MM.1S (cell line): ENCODE results near the gene KLC4.

ENCODE experiments used
- DNase-seq: peaks from one replicate; pipeline ENCODE4 v3.0.0-alpha.2; 2015
- H2AFZ ChIP-seq: fragments of 300-600 bp; sonication (generic); 2 replicates; pipeline ENCODE4 v1.6.0; 2016; ENCODE audit warnings: antibody characterized with exemption, low read length
- H3F3A ChIP-seq: fragments of 300-600 bp; sonication (generic); 2 replicates; pipeline ENCODE4 v1.6.1; 2016; ENCODE audit warnings: mild to moderate bottlenecking, antibody characterized with exemption, low read length, moderate library complexity, mixed read lengths; ENCODE audit not compliant: insufficient read depth
- H3K27ac ChIP-seq: fragments of 300-600 bp; sonication (generic); 2 replicates; pipeline ENCODE4 v1.5.1; 2016; ENCODE audit warnings: mild to moderate bottlenecking, low read length
- H3K27me3 ChIP-seq: fragments of 300-600 bp; sonication (generic); replicated peaks from 2 replicates; pipeline ENCODE4 v1.6.0; 2016; ENCODE audit warnings: low read length; ENCODE audit not compliant: insufficient read depth
- H3K36me3 ChIP-seq: fragments of 300-600 bp; sonication (generic); replicated peaks from 2 replicates; pipeline ENCODE4 v1.6.1; 2016; ENCODE audit warnings: mild to moderate bottlenecking, low read length, mixed read lengths; ENCODE audit not compliant: insufficient read depth
- H3K4me1 ChIP-seq: fragments of 300-600 bp; sonication (generic); 2 replicates; pipeline ENCODE4 v1.6.1; 2016; ENCODE audit warnings: low read length, mixed read lengths
- H3K4me2 ChIP-seq: fragments of 300-600 bp; sonication (generic); 2 replicates; pipeline ENCODE4 v1.6.0; 2016; ENCODE audit warnings: low read depth, low read length
- H3K4me3 ChIP-seq: fragments of 300-600 bp; sonication (generic); 2 replicates; pipeline ENCODE4 v1.5.1; 2016; ENCODE audit warnings: low read length, mixed read lengths
- H3K79me2 ChIP-seq: fragments of 300-600 bp; sonication (generic); 2 replicates; pipeline ENCODE4 v1.6.1; 2016; ENCODE audit warnings: mixed run types, low read length, mixed read lengths
- H3K9ac ChIP-seq: fragments of 300-600 bp; sonication (generic); 2 replicates; pipeline ENCODE4 v1.6.1; 2016; ENCODE audit warnings: low read length, mixed read lengths
- H3K9me2 ChIP-seq: fragments of 300-600 bp; sonication (generic); replicated peaks from 2 replicates; pipeline ENCODE4 v1.6.1; 2016; ENCODE audit warnings: mild to moderate bottlenecking, low read length, mixed read lengths; ENCODE audit not compliant: insufficient read depth
- H3K9me3 ChIP-seq: fragments of 300-600 bp; sonication (generic); replicated peaks from 2 replicates; pipeline ENCODE4 v1.6.1; 2016; ENCODE audit warnings: mild to moderate bottlenecking, low read length, mixed read lengths; ENCODE audit not compliant: insufficient read depth
- H4K20me1 ChIP-seq: fragments of 300-600 bp; sonication (generic); 2 replicates; pipeline ENCODE4 v1.6.1; 2016; ENCODE audit warnings: mild to moderate bottlenecking, low read length, moderate library complexity, mixed read lengths; ENCODE audit not compliant: insufficient read depth
- EZH2 ChIP-seq: fragments of 300-600 bp; sonication (generic); optimal IDR thresholded peaks from 2 replicates; pipeline ENCODE3; 2017; ENCODE audit warnings: low read depth, mild to moderate bottlenecking, antibody characterized with exemption, low read length, mixed read lengths
- EZH2phosphoT487 ChIP-seq: fragments of 300-600 bp; sonication (generic); IDR thresholded peaks from 2 replicates; pipeline ENCODE4 v1.6.1; 2018; ENCODE audit warnings: antibody characterized with exemption, low read length
- TF ChIP-seq, protein P1 (sequence below): fragments of 300-600 bp; sonication (generic); IDR thresholded peaks from 2 replicates; pipeline ENCODE4 v1.5.1; 2016; ENCODE audit warnings: antibody characterized with exemption, low read length, mixed read lengths

KLC4 gene

DNA sequence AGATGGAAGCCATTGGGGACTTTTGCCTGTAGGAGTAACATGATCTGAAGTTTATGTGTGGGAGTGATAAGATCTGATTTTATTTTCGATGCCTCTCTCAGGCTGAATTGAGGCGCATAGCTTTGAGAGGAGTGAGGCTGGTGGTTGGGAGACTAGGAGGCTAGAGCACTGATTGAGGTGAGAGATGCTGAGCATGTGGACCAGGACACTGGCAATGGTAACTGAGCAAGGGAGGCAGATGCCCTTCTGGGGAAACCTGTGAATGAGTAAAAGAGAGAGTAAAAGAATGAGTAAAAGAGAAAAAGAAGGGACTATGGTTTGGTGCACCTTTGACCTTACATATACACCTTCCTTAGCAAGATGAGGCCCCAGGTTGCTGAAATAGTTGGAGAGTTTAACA is 35.0 kb upstream of the KLC4 start:
- H3K79me2 ChIP-seq: peaks cover 43% of the 10 kb centered on the region
- H3K9me3 ChIP-seq: no peaks in the 10 kb centered on the region
- H2AFZ ChIP-seq: no peak overlapping the region
- no peak overlapping the region for H3K9ac ChIP-seq
- no peak overlapping the region for H3K27ac ChIP-seq
- no peaks in the 10 kb centered on the region for H4K20me1 ChIP-seq
- peaks cover 3% of the 10 kb centered on the region; the same call in 1 of the 2 replicates for H3F3A ChIP-seq
- DNase-seq: no peak
- H3K9me2 ChIP-seq: no peaks in the 10 kb centered on the region
- H3K27me3 ChIP-seq: no peaks in the 10 kb centered on the region
- no peak overlapping the region for H3K4me3 ChIP-seq
- H3K4me1 ChIP-seq: peaks cover 7% of the 10 kb centered on the region; the same call in 1 of the 2 replicates
- TF ChIP-seq EZH2phosphoT487 (no peak), EZH2 (no peak)
- TF ChIP-seq, protein P1, sequence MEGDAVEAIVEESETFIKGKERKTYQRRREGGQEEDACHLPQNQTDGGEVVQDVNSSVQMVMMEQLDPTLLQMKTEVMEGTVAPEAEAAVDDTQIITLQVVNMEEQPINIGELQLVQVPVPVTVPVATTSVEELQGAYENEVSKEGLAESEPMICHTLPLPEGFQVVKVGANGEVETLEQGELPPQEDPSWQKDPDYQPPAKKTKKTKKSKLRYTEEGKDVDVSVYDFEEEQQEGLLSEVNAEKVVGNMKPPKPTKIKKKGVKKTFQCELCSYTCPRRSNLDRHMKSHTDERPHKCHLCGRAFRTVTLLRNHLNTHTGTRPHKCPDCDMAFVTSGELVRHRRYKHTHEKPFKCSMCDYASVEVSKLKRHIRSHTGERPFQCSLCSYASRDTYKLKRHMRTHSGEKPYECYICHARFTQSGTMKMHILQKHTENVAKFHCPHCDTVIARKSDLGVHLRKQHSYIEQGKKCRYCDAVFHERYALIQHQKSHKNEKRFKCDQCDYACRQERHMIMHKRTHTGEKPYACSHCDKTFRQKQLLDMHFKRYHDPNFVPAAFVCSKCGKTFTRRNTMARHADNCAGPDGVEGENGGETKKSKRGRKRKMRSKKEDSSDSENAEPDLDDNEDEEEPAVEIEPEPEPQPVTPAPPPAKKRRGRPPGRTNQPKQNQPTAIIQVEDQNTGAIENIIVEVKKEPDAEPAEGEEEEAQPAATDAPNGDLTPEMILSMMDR: no peak
- no peaks in the 10 kb centered on the region; the same call in 1 of the 2 replicates for H3K36me3 ChIP-seq
- H3K4me2 ChIP-seq: no peak overlapping the region

DNA sequence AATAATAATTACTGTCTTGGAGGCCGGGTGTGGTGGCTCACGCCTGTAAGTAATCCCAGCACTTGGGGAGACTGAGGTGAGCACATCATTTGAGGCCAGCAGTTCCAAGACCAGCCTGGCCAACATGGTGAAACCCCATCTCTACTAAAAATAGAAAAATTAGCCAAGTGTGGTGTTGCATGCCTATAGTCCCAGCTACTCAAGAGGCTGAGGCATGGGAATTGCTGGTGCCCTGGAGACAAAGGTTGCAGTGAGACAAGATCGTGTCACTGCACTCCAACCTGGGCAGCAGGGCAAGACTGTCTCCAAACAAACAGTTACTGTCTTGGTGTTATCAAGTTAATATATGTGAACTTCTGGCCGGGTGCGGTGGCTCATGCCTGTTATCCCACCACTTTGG is 33.1 kb upstream of the KLC4 start:
- H3K9ac ChIP-seq: no peak overlapping the region
- no peak overlapping the region for H3K27ac ChIP-seq
- no peaks in the 10 kb centered on the region for H3K4me1 ChIP-seq
- no peak overlapping the region for H3K4me3 ChIP-seq
- H3K36me3 ChIP-seq: no peaks in the 10 kb centered on the region; the same call in 1 of the 2 replicates
- no peaks in the 10 kb centered on the region for H3K9me2 ChIP-seq
- no peak overlapping the region for H3K4me2 ChIP-seq
- H3K79me2 ChIP-seq: peaks cover 35% of the 10 kb centered on the region
- no peak overlapping the region for H2AFZ ChIP-seq
- no peaks in the 10 kb centered on the region for H4K20me1 ChIP-seq
- no peak for DNase-seq
- H3F3A ChIP-seq: peaks cover 3% of the 10 kb centered on the region; the same call in 1 of the 2 replicates
- H3K9me3 ChIP-seq: no peaks in the 10 kb centered on the region
- TF ChIP-seq EZH2: no peak
- no peak for TF ChIP-seq EZH2phosphoT487
- TF ChIP-seq, protein P1: no peak
- H3K27me3 ChIP-seq: no peaks in the 10 kb centered on the region

- no peaks in the 10 kb centered on the region for H3K9me3 ChIP-seq
- peaks cover 10% of the 10 kb centered on the region for H3K79me2 ChIP-seq
- no peaks in the 10 kb centered on the region for H4K20me1 ChIP-seq
- no peak for DNase-seq
- no peaks in the 10 kb centered on the region for H3K9me2 ChIP-seq
- H3K4me1 ChIP-seq: no peaks in the 10 kb centered on the region
- H3K4me2 ChIP-seq: no peak overlapping the region
- H3F3A ChIP-seq: no peaks in the 10 kb centered on the region
- H3K9ac ChIP-seq: no peak overlapping the region
- no peaks in the 10 kb centered on the region; the same call in 1 of the 2 replicates for H3K36me3 ChIP-seq
- no peak overlapping the region for H3K4me3 ChIP-seq
- no peak for TF ChIP-seq EZH2
- TF ChIP-seq, protein P1: no peak
- no peak for TF ChIP-seq EZH2phosphoT487
- no peaks in the 10 kb centered on the region for H3K27me3 ChIP-seq
- no peak overlapping the region for H3K27ac ChIP-seq
- no peak overlapping the region for H2AFZ ChIP-seq
Observed at GRCh38 chr6:43029120-43029519, 30.3 kb upstream of the KLC4 start.
